ENCODE results near the gene SPTBN5.

Gene SPTBN5

GRCh38 chr15:41877631-41878354 lies 16.1 kb downstream of the SPTBN5 start:
- TF ChIP-seq CTCF (conservative IDR thresholded peaks at IDR 0.05; ENCODE audit: low read depth, low read length) = no peak
- DNase-seq (ENCODE audit: low read depth) = no peak
- H3K4me3 ChIP-seq (ENCODE audit: low read depth, low read length) = no peak overlapping the region

- no peak for DNase-seq (ENCODE audit: low read depth)
- no peak for TF ChIP-seq CTCF (conservative IDR thresholded peaks at IDR 0.05; ENCODE audit: low read depth, low read length)
- H3K4me3 ChIP-seq (ENCODE audit: low read depth, low read length) = no peak overlapping the region
Measured at GRCh38 chr15:41876689-41877088, 17.2 kb downstream of the SPTBN5 start.

GRCh38 chr15:41876007-41876406 lies 17.8 kb downstream of the SPTBN5 start:
- no peak for DNase-seq (ENCODE audit: low read depth)
- H3K4me3 ChIP-seq (ENCODE audit: low read depth, low read length) = no peak overlapping the region
- TF ChIP-seq CTCF (conservative IDR thresholded peaks at IDR 0.05; ENCODE audit: low read depth, low read length) = no peak

- no peak overlapping the region for H3K4me3 ChIP-seq (ENCODE audit: low read depth, low read length)
- no peak for DNase-seq (ENCODE audit: low read depth)
- no peak for TF ChIP-seq CTCF (conservative IDR thresholded peaks at IDR 0.05; ENCODE audit: low read depth, low read length)
Measured at GRCh38 chr15:41874736-41875135, 19.1 kb downstream of the SPTBN5 start.

GRCh38 chr15:41873711-41874110 lies 20.1 kb downstream of the SPTBN5 start:
- no peak for TF ChIP-seq CTCF (conservative IDR thresholded peaks at IDR 0.05; ENCODE audit: low read depth, low read length)
- no peak for DNase-seq (ENCODE audit: low read depth)
- H3K4me3 ChIP-seq (ENCODE audit: low read depth, low read length) = no peak overlapping the region

- no peak for TF ChIP-seq CTCF (conservative IDR thresholded peaks at IDR 0.05; ENCODE audit: low read depth, low read length)
- no peak for DNase-seq (ENCODE audit: low read depth)
- no peak overlapping the region for H3K4me3 ChIP-seq (ENCODE audit: low read depth, low read length)
Measured at GRCh38 chr15:41872166-41872747, 21.6 kb downstream of the SPTBN5 start.
